PC-3 (cell line): ENCODE measurements around the gene EML3.

Experiments
- EZH2phosphoT487 ChIP-seq: fragments of 300-600 bp; sonication (generic); IDR thresholded peaks from 2 replicates; pipeline ENCODE4 v1.6.1; 2018; ENCODE audit warnings: mild to moderate bottlenecking, antibody characterized with exemption, low read length, borderline replicate concordance
- TF ChIP-seq, protein P1 (sequence below): fragments of 300-600 bp; sonication (generic); conservative IDR thresholded peaks from 2 replicates; pipeline ENCODE4 v1.5.1; 2017; ENCODE audit warnings: antibody characterized with exemption, low read depth, mild to moderate bottlenecking, low read length

DNA sequence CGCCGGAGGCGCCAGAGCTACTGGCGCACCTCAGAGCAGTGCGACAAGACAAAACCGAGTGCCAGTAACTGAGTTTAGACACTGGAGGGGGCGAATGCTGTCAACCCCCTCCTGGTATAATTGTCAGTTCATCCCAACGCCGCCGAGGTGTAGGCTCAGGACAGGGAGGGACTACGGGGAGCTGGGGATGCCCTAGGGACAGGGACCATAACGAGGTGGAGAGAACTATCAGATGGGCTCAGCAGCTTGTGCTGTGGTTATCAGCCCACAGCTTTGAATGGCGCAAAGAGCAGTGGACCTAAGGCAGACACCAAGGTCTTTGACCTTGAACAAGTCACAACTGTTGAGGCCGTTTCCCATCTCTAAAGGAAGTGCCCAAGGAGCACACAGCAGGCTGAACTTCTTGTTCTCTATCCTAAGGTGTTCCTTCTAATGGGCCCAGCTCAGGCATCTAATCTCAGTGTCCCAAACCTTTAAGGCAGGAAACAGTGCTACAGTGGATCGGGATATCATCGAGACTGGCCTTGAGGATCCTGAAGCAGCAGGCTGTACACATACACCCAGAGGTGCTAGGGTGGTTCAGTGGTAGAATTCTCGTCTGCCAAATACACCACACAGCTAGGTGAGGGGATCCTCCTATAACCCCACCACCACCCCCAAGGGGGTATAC, 20.3 kb downstream of the EML3 start:
- TF ChIP-seq, protein P1, sequence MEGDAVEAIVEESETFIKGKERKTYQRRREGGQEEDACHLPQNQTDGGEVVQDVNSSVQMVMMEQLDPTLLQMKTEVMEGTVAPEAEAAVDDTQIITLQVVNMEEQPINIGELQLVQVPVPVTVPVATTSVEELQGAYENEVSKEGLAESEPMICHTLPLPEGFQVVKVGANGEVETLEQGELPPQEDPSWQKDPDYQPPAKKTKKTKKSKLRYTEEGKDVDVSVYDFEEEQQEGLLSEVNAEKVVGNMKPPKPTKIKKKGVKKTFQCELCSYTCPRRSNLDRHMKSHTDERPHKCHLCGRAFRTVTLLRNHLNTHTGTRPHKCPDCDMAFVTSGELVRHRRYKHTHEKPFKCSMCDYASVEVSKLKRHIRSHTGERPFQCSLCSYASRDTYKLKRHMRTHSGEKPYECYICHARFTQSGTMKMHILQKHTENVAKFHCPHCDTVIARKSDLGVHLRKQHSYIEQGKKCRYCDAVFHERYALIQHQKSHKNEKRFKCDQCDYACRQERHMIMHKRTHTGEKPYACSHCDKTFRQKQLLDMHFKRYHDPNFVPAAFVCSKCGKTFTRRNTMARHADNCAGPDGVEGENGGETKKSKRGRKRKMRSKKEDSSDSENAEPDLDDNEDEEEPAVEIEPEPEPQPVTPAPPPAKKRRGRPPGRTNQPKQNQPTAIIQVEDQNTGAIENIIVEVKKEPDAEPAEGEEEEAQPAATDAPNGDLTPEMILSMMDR, result no peak
- TF ChIP-seq EZH2phosphoT487, result no peak
